Measurements from ENCODE around the gene CSNK2A1. TPM values are rescaled to one million over a fixed set of nuclear protein-coding genes. Genes with fewer than 3 reads are reported as not detected.
A peak's percentile ranks its signal among the peaks of the same experiment; 100 is the strongest.

The CSNK2A1 gene
- total RNA-seq, 6 experiments from 2014 or later = 124 to 150 (median 135) TPM

DNA sequence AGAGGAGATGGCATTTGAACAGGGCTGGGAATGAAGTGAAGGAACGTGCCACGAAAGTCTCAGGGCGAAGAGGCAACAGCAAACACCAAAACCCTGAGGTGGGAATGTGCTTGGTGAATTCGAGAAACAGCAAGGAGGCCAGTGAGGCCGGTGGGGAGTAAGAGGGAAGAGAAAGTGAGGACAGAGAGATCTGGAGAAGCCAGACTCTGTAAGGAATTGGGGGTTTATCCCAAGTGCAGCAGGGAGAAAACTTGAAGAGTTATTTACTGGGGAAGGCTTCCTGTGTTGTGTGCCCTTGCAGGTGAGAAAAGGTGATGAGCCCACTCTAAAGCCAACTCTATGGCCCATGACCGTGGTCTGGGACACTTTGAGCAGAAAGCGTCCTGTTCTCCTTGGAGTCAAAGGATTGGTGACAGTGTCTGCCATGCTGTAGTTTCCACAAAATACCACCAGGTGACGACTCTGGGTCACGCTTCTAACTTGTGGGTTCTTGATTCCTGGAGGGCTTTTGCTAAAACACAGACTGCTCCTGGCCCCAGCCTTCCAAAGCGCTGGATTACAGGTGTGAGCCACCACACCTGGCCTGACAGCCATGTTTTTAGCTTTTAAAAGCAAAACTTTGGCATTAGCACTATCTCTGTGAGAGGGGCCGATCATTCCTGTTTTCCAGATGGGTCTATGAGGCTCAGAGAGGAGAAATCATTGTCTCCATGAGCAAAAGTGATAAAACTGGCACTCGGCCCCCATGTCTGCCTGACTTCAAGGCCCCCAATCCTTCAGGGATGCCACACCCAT, 18.0 kb upstream of the CSNK2A1 start:
- TF ChIP-seq, protein P1, sequence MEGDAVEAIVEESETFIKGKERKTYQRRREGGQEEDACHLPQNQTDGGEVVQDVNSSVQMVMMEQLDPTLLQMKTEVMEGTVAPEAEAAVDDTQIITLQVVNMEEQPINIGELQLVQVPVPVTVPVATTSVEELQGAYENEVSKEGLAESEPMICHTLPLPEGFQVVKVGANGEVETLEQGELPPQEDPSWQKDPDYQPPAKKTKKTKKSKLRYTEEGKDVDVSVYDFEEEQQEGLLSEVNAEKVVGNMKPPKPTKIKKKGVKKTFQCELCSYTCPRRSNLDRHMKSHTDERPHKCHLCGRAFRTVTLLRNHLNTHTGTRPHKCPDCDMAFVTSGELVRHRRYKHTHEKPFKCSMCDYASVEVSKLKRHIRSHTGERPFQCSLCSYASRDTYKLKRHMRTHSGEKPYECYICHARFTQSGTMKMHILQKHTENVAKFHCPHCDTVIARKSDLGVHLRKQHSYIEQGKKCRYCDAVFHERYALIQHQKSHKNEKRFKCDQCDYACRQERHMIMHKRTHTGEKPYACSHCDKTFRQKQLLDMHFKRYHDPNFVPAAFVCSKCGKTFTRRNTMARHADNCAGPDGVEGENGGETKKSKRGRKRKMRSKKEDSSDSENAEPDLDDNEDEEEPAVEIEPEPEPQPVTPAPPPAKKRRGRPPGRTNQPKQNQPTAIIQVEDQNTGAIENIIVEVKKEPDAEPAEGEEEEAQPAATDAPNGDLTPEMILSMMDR (IDR thresholded peaks at IDR 0.05) = peak; percentile 98
- peak; percentile 70 for DNase-seq
- Mint-ChIP-seq H3K27me3 (ENCODE audit: insufficient read depth) (peaks cover 37% of the 10 kb centered on the region), H3K9me3 (no peaks in the 10 kb centered on the region), H3K4me1 (ENCODE audit: low read depth) (no peaks in the 10 kb centered on the region), H3K36me3 (ENCODE audit: low read depth) (no peaks in the 10 kb centered on the region), H3K4me3 (no peak overlapping the region), H3K27ac (no peak overlapping the region)

DNA sequence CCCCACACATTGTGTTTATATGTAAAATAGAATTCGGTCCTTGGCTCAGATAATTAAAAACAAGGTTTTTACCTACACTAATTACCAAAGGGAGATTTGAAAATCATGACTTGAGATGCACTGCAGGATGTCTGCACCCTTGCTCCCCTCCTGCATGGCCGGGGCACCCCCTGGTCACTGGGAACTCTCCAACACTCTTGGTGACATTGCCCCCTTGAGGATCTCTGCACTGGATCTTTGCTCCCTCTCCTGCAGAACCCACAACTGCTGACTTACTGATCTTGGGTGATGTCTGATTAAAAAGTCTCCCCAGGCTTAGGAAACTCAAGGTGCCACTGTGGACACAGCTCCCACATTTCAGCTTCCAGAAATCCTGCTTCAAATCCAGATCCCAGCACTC, 17.1 kb upstream of the CSNK2A1 start:
- H3K4me1 Mint-ChIP-seq (ENCODE audit: low read depth) = no peaks in the 10 kb centered on the region
- no peaks in the 10 kb centered on the region for H3K36me3 Mint-ChIP-seq (ENCODE audit: low read depth)
- no peaks in the 10 kb centered on the region for H3K9me3 Mint-ChIP-seq
- TF ChIP-seq, protein P1 (IDR thresholded peaks at IDR 0.05) = peak; percentile 17; the same call in 1 of the 2 replicates
- H3K4me3 Mint-ChIP-seq = no peak overlapping the region
- DNase-seq = no peak
- H3K27me3 Mint-ChIP-seq (ENCODE audit: insufficient read depth) = peaks cover 31% of the 10 kb centered on the region
- H3K27ac Mint-ChIP-seq = no peak overlapping the region

DNA sequence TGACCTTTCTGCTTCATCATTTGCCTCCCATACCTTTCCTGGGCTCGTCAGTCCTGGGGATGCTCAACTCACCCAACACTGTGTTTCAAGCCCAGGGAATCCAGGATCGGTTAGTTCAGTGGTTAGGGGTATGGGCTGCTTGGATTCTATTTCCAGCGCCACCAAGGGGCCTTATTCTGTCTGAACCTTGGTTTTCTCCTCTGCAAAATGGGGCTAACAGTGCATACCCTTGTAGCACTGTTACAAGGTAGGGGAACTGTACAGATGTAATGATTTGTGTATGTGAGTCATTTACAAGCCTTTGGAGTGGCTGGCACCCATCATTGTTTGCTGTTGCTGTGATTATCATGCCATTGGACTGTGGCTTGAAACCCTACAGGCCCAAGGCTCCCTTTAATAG, 14.5 kb upstream of the CSNK2A1 start:
- TF ChIP-seq, protein P1 (IDR thresholded peaks at IDR 0.05) = no peak
- Mint-ChIP-seq H3K36me3 (ENCODE audit: low read depth) (no peaks in the 10 kb centered on the region), H3K27me3 (ENCODE audit: insufficient read depth) (peaks cover 37% of the 10 kb centered on the region)

DNA sequence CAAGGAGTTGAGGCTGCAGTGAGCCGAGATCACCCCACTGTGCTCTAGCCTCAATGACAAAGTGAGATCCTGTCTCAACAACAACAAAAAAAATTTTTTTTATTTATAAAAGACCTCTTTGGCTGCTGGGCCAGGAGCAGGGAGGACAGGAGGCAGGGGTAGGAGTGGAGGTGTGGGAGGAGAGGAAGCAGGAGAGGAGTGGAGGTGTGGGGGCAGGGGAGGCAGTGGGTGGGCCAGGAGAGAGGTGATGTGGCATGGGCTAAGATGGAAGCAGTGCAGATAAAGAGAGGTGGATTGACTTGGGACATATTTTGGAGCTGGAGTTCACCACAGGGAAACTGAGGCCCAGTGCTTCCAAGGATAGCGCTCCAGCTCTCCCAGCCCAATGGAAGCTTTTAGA, 13.4 kb upstream of the CSNK2A1 start:
- Mint-ChIP-seq H3K4me3 (no peak overlapping the region), H3K9me3 (no peaks in the 10 kb centered on the region), H3K4me1 (ENCODE audit: low read depth) (peaks cover 13% of the 10 kb centered on the region), H3K27me3 (ENCODE audit: insufficient read depth) (peaks cover 39% of the 10 kb centered on the region), H3K27ac (no peak overlapping the region), H3K36me3 (ENCODE audit: low read depth) (no peaks in the 10 kb centered on the region)
- DNase-seq = no peak
- TF ChIP-seq, protein P1 (IDR thresholded peaks at IDR 0.05) = no peak

More for the DNA sequence above, 14.5 kb upstream of the CSNK2A1 start:
- Mint-ChIP-seq H3K9me3 (no peaks in the 10 kb centered on the region), H3K4me1 (ENCODE audit: low read depth) (peaks cover 8% of the 10 kb centered on the region), H3K4me3 (no peak overlapping the region), H3K27ac (no peak overlapping the region)
- DNase-seq = no peak

DNA sequence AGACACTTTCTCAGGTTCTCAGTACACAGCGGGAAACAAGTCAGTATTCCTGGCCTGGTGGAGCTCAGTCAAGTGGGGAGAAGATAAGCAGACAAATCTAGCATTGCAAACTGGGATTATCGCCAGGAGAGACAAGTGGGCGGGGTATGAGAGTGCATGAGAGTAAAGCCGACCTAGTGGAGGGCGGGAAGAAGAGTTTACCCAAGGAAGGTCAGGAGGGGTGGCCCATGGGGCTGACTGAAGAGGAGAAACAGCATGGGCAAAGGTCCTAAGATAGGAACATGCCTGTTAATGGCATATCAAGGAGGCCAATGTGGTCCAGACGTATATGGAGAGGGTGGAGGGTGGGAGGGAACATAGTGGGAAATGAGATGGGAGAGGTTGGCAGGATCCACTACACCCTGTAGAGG, 12.4 kb upstream of the CSNK2A1 start:
- Mint-ChIP-seq H3K4me3 (no peak overlapping the region), H3K27me3 (ENCODE audit: insufficient read depth) (peaks cover 39% of the 10 kb centered on the region), H3K36me3 (ENCODE audit: low read depth) (no peaks in the 10 kb centered on the region), H3K4me1 (ENCODE audit: low read depth) (peaks cover 13% of the 10 kb centered on the region), H3K27ac (no peak overlapping the region), H3K9me3 (no peaks in the 10 kb centered on the region)
- TF ChIP-seq, protein P1 (IDR thresholded peaks at IDR 0.05) = no peak
- DNase-seq = no peak

Data from HFFc6 (cell line).